K562 (cell line): ENCODE results near the gene COQ8B. TPM values are rescaled to one million over a fixed set of nuclear protein-coding genes. Genes with fewer than 3 reads are reported as not detected.

Experiments used
- ATF7 ChIP-seq: fragments of 450-650 bp; IDR thresholded peaks from 2 replicates; pipeline ENCODE4 v1.7.1; 2014; ENCODE audit warnings: mild to moderate bottlenecking, moderate library complexity
- CBFA2T2 ChIP-seq: fragments of 450-650 bp; conservative IDR thresholded peaks from 2 replicates; pipeline ENCODE4 v1.6.1; 2017; ENCODE audit warnings: mild to moderate bottlenecking
- CBX1 ChIP-seq: sonication (generic); IDR thresholded peaks from 2 replicates; pipeline ENCODE4 v1.6.1; 2016; ENCODE audit warnings: antibody characterized with exemption, low read depth, mild to moderate bottlenecking
- CEBPB ChIP-seq: fragments of 450-650 bp; IDR thresholded peaks from 2 replicates; pipeline ENCODE4 v1.6.1; 2016; ENCODE audit warnings: missing genetic modification characterization, missing compliant biosample characterization
- ELF4 ChIP-seq: fragments of 450-650 bp; formaldehyde crosslinking; IDR thresholded peaks from 2 replicates; pipeline ENCODE4 v1.4.0; 2022; ENCODE audit warnings: missing genetic modification characterization
- ETS1 ChIP-seq: conservative IDR thresholded peaks from 2 replicates; pipeline ENCODE4 v1.6.1; 2011; ENCODE audit warnings: low read depth, mild to moderate bottlenecking, low read length; ENCODE audit not compliant: control insufficient read depth
- FOXJ2 ChIP-seq: fragments of 200-800 bp; sonication (Bioruptor generic); IDR thresholded peaks from 2 replicates; pipeline ENCODE4 v1.6.1; 2016; ENCODE audit warnings: missing genetic modification characterization, missing compliant biosample characterization
- HNRNPLL ChIP-seq: fragments of 200-400 bp; formaldehyde crosslinking; IDR thresholded peaks from 2 replicates; pipeline ENCODE4 v1.6.1; 2017; ENCODE audit warnings: low read length, low read depth, mild to moderate bottlenecking; ENCODE audit not compliant: poor library complexity, severe bottlenecking
- IRF1 ChIP-seq: sonication (generic); formaldehyde crosslinking; IDR thresholded peaks from 2 replicates; pipeline ENCODE4 v1.8.0; 2022; ENCODE audit warnings: missing genetic modification reagents, mild to moderate bottlenecking, borderline replicate concordance
- KLF10 ChIP-seq: fragments of 250-450 bp; sonication (Bioruptor Pico); IDR thresholded peaks from 2 replicates; pipeline ENCODE4 v1.6.1; 2021; ENCODE audit warnings: matching md5 sums
- MECOM ChIP-seq: fragments of 250-450 bp; sonication (Bioruptor Pico); IDR thresholded peaks from 2 replicates; pipeline ENCODE4 v1.8.0; 2022; ENCODE audit warnings: inconsistent platforms
- NFE2 ChIP-seq: IDR thresholded peaks from 2 replicates; pipeline ENCODE4 v1.6.1; 2014; ENCODE audit warnings: antibody characterized with exemption, low read depth
- RBBP5 ChIP-seq: fragments of 200-600 bp; sonication (generic); IDR thresholded peaks from 2 replicates; pipeline ENCODE4 v1.6.1; 2012; ENCODE audit warnings: borderline replicate concordance, mild to moderate bottlenecking, low read length, control low read depth, inconsistent platforms; ENCODE audit not compliant: insufficient read depth, poor library complexity, severe bottlenecking
- RHOXF2B ChIP-seq: fragments of 250-450 bp; sonication (Bioruptor Pico); conservative IDR thresholded peaks from 2 replicates; pipeline ENCODE4 v1.5.1; 2021
- SREBF2 ChIP-seq: sonication (generic); formaldehyde crosslinking; IDR thresholded peaks from 2 replicates; pipeline ENCODE4 v1.4.0; 2020; ENCODE audit warnings: mild to moderate bottlenecking, missing genetic modification reagents
- ZNF134 ChIP-seq: fragments of 250-450 bp; sonication (Bioruptor Pico); conservative IDR thresholded peaks from 2 replicates; pipeline ENCODE4 v1.4.0; 2020
- ZNF589 ChIP-seq: fragments of 200-800 bp; sonication (Bioruptor generic); IDR thresholded peaks from 2 replicates; pipeline ENCODE4 v1.6.1; 2016; ENCODE audit warnings: low read depth, missing genetic modification characterization, missing compliant biosample characterization
- ZNF785 ChIP-seq: fragments of 250-450 bp; sonication (Bioruptor Pico); IDR thresholded peaks from 2 replicates; pipeline ENCODE4 v1.4.0; 2020; ENCODE audit warnings: mild to moderate bottlenecking
- polyA plus RNA-seq, 8 experiments: library from polyadenylated mRNA; depleted of rRNA in 4 of 8; stranded (reverse) in 5 of 8; unstranded in 3 of 8; fragments of >200 nt; fragmentation: Nextera tagmentation in 2 of 8; fragmentation: Illumina TruSeq in 1 of 8; extraction: Ambion mirVana in 2 of 8; extraction: Trizol in 1 of 8; gene quantifications; 2 replicates each; pipeline versions ENCODE4 v1.2.1 to v1.2.3, GENCODE V29; 2011 to 2014; ENCODE audit warnings: inconsistent platforms in 1 of 8, missing spikeins in 1 of 8
- total RNA-seq, 7 experiments: library from RNA; depleted of rRNA in 6 of 7; stranded (reverse); fragments of >200 nt in 6 of 7; fragmentation: Illumina TruSeq in 2 of 7; extraction: Trizol in 2 of 7; gene quantifications; 2 replicates each; pipeline versions ENCODE4 v1.2.1 to v1.2.3, GENCODE V29; 2011 to 2021; ENCODE audit warnings: low replicate concordance in 1 of 7
- TF ChIP-seq, protein P1 (sequence below): sonication (generic); formaldehyde crosslinking; IDR thresholded peaks from 2 replicates; pipeline ENCODE4 v1.8.1; 2023; ENCODE audit warnings: mild to moderate bottlenecking, missing genetic modification reagents
- TF ChIP-seq, protein P2 (sequence below): fragments of 450-650 bp; formaldehyde crosslinking; IDR thresholded peaks from 2 replicates; pipeline ENCODE4 v1.4.0; 2020; ENCODE audit warnings: mild to moderate bottlenecking, mixed read lengths
- TF ChIP-seq, protein P3 (sequence below): fragments of 200-800 bp; sonication (Bioruptor generic); IDR thresholded peaks from 2 replicates; pipeline ENCODE4 v1.6.1; 2017; ENCODE audit warnings: missing genetic modification characterization, missing compliant biosample characterization

The COQ8B gene
- total and polyA plus RNA-seq, 9 of the 15 experiments (the other 6 are each of a cell fraction or from before 2014, with no cell fraction given), result 0.41 to 32.3 (median 12.9) TPM

GRCh38 chr19:40750058-40750873 is 33.6 kb upstream of the COQ8B start, which contains the start of gene ACTMAP (continued):
- no peak for TF ChIP-seq HNRNPLL
- TF ChIP-seq ETS1, result peak; percentile 55; the same call in 1 of the 2 replicates
- peak; percentile 65; the same call in 1 of the 2 replicates for TF ChIP-seq MECOM (CRISPR knock-in tag)
- no peak for TF ChIP-seq IRF1
- no peak for TF ChIP-seq FOXJ2
- peak; percentile 92 for TF ChIP-seq ELF4 (CRISPR knock-in tag)
- TF ChIP-seq, protein P1, sequence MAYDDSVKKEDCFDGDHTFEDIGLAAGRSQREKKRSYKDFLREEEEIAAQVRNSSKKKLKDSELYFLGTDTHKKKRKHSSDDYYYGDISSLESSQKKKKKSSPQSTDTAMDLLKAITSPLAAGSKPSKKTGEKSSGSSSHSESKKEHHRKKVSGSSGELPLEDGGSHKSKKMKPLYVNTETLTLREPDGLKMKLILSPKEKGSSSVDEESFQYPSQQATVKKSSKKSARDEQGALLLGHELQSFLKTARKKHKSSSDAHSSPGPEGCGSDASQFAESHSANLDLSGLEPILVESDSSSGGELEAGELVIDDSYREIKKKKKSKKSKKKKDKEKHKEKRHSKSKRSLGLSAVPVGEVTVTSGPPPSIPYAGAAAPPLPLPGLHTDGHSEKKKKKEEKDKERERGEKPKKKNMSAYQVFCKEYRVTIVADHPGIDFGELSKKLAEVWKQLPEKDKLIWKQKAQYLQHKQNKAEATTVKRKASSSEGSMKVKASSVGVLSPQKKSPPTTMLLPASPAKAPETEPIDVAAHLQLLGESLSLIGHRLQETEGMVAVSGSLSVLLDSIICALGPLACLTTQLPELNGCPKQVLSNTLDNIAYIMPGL (CRISPR knock-in tag), result no peak
- TF ChIP-seq, protein P2, sequence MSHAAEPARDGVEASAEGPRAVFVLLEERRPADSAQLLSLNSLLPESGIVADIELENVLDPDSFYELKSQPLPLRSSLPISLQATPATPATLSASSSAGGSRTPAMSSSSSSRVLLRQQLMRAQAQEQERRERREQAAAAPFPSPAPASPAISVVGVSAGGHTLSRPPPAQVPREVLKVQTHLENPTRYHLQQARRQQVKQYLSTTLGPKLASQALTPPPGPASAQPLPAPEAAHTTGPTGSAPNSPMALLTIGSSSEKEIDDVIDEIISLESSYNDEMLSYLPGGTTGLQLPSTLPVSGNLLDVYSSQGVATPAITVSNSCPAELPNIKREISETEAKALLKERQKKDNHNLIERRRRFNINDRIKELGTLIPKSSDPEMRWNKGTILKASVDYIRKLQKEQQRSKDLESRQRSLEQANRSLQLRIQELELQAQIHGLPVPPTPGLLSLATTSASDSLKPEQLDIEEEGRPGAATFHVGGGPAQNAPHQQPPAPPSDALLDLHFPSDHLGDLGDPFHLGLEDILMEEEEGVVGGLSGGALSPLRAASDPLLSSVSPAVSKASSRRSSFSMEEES (CRISPR knock-in tag), result peak; percentile 100
- TF ChIP-seq CEBPB (tag), result no peak
- TF ChIP-seq RBBP5, result peak; percentile 67
- TF ChIP-seq NFE2, result no peak
- TF ChIP-seq ZNF785 (CRISPR knock-in tag), result no peak
- TF ChIP-seq RHOXF2B (CRISPR knock-in tag), result peak; percentile 69; the same call in 1 of the 2 replicates
- TF ChIP-seq ZNF589 (CRISPR knock-in tag), result peak; percentile 75; the same call in 1 of the 2 replicates
- TF ChIP-seq SREBF2 (CRISPR knock-in tag), result no peak
- no peak for TF ChIP-seq ZNF134
- TF ChIP-seq, protein P3, sequence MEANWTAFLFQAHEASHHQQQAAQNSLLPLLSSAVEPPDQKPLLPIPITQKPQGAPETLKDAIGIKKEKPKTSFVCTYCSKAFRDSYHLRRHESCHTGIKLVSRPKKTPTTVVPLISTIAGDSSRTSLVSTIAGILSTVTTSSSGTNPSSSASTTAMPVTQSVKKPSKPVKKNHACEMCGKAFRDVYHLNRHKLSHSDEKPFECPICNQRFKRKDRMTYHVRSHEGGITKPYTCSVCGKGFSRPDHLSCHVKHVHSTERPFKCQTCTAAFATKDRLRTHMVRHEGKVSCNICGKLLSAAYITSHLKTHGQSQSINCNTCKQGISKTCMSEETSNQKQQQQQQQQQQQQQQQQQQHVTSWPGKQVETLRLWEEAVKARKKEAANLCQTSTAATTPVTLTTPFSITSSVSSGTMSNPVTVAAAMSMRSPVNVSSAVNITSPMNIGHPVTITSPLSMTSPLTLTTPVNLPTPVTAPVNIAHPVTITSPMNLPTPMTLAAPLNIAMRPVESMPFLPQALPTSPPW (CRISPR knock-in tag), result peak; percentile 79
- peak; percentile 99 for TF ChIP-seq CBFA2T2
- TF ChIP-seq KLF10 (CRISPR knock-in tag), result no peak; the same call in 1 of the 2 replicates
- TF ChIP-seq CBX1, result no peak
- peak; percentile 66; the same call in 1 of the 2 replicates for TF ChIP-seq ATF7
